Inferior parietal cortex (tissue), 1 donor: ENCODE results near the gene KLRF1.
A peak's percentile ranks its signal among the peaks of the same experiment; 100 is the strongest.

Source experiments
- DNase-seq: peaks from one replicate; pipeline ENCODE4 v3.0.0-alpha.2; 2016; ENCODE audit errors: extremely low spot score

KLRF1 gene

GRCh38 chr12:9827209-9827888, at the start of gene KLRF1:
Gene KLRF1 (plus strand): TSS chr12:9827481. CDS start chr12:9827545, 64 bp downstream.
- no peak for DNase-seq

- no peak for DNase-seq
These were observed 48.1 kb upstream of the KLRF1 start for GRCh38 chr12:9779209-9779608.

GRCh38 chr12:9781360-9781759, 45.9 kb upstream of the KLRF1 start:
- DNase-seq = no peak

- no peak for DNase-seq
These were observed 44.5 kb upstream of the KLRF1 start for GRCh38 chr12:9782547-9783382.

- no peak for DNase-seq
These were observed 43.0 kb upstream of the KLRF1 start for GRCh38 chr12:9784326-9784725.

- no peak for DNase-seq
These were observed 42.5 kb upstream of the KLRF1 start for GRCh38 chr12:9784816-9785215.

- no peak for DNase-seq
These were observed 40.3 kb upstream of the KLRF1 start for GRCh38 chr12:9786726-9787717.

GRCh38 chr12:9792185-9792900, 34.9 kb upstream of the KLRF1 start:
- no peak for DNase-seq

- DNase-seq = no peak
These were observed 34.2 kb upstream of the KLRF1 start for GRCh38 chr12:9792961-9793617.

GRCh38 chr12:9793779-9794395, 33.4 kb upstream of the KLRF1 start:
- no peak for DNase-seq

GRCh38 chr12:9794484-9795093, 32.7 kb upstream of the KLRF1 start:
- no peak for DNase-seq

GRCh38 chr12:9795945-9796344, 31.3 kb upstream of the KLRF1 start:
- DNase-seq = no peak

GRCh38 chr12:9796346-9796745, 30.9 kb upstream of the KLRF1 start:
- DNase-seq = no peak

GRCh38 chr12:9796971-9797370, 30.3 kb upstream of the KLRF1 start:
- DNase-seq = no peak

- peak; percentile 7 for DNase-seq
These were observed 29.3 kb upstream of the KLRF1 start for GRCh38 chr12:9797722-9798619.

- DNase-seq = no peak
These were observed 27.3 kb upstream of the KLRF1 start for GRCh38 chr12:9799961-9800360.

- no peak for DNase-seq
These were observed 21.4 kb upstream of the KLRF1 start for GRCh38 chr12:9805883-9806282.

GRCh38 chr12:9806714-9807113, 20.6 kb upstream of the KLRF1 start:
- DNase-seq = no peak

- no peak for DNase-seq
These were observed 18.8 kb upstream of the KLRF1 start for GRCh38 chr12:9808504-9808903.
